ENCODE data around the gene CDH4.

Gene CDH4

DNA sequence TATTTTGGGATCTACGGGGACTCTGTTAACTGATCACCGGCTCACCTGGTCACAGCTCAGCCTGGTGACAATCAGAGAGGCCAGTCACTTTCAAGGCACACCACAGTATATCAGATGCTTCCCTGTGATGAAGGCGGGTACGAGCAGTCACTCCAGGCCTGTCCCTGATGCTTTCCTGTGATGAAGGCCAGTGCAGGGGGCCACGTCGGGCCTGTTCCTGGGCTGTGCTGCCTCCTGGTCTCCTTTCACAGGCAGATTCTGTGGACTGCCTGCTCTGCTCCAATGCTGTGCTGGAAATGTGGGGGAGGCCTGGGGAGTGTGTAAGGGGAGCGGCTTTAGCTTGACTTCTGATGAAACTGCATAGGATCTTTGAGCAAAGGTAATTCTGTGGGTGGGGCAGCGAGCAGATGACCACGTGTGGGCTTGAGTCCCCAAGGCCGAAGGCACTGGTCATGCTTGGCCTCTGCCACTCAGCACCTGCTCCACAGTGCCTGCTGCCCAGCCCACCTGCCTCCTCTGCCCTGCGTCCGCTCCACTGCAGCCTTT is 441.1 kb downstream of the CDH4 start:
- no peak for DNase-seq (ENCODE audit: low spot score)

DNA sequence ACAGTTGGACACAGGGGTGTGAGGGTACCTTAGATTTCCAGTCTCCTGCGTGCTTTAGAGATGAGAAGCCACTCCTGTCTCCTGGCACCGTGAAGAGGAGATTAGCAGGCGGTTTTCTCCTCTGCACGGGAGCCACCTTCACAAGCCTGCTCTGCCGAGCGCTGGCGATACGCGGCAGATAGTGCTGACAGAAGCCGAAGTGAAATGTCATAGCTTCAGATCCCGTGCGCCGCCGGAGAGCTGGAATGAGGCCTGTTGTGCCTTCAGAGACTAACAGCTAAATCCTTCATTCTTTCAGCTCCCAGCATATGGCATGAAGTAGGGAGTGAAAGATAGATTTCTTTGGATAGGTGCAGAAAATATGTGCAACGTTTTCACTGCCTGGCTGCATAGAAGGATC is 442.6 kb downstream of the CDH4 start:
- no peak for DNase-seq (ENCODE audit: low spot score)

DNA sequence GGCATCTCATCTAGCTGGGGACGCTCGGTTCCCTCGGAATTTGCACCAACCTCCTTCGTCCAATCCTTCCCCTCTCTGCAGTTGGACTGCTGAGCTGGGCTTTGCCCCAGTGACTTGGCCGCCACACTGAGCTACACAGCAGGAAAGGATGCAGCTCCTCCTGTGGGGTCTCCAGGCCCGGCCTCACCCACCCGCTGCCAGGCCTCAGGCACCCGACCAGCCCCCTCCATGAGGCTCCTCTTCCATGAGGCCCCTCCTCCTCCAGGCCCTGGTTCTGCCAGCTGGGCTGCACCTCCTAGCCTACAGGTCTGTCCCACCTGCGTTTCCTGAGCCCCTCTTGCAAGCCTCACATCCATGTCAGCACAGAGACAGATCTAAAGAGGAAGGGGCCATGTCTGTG is 443.7 kb downstream of the CDH4 start:
- DNase-seq (ENCODE audit: low spot score), result no peak

DNA sequence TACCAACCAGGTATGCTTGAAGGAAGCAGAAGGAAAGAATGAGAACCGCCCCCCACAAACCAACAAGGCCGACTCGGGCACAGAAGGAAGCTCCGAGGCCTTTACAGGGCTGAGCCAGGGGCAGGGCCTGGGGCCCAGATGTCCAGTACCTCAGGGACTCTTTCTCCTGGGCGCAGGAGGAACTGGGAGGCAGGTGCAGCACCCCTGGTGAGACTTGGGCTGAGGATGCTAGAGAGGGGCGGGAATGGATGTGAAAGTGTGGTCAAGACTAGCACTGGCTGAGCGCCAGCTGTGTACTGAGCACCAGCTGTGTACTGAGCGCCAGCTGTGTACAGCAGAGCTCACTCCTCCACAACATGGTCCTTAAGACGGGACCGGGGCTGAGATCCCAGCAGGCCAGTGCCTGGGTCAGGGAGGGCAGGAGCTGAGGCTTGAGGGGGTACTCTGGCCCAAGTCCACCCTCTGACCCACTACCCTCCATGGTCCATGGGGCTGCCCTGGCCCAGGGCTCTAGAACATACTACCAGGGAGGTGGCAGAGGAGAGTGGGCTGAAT is 444.2 kb downstream of the CDH4 start:
- no peak for DNase-seq (ENCODE audit: low spot score)

DNA sequence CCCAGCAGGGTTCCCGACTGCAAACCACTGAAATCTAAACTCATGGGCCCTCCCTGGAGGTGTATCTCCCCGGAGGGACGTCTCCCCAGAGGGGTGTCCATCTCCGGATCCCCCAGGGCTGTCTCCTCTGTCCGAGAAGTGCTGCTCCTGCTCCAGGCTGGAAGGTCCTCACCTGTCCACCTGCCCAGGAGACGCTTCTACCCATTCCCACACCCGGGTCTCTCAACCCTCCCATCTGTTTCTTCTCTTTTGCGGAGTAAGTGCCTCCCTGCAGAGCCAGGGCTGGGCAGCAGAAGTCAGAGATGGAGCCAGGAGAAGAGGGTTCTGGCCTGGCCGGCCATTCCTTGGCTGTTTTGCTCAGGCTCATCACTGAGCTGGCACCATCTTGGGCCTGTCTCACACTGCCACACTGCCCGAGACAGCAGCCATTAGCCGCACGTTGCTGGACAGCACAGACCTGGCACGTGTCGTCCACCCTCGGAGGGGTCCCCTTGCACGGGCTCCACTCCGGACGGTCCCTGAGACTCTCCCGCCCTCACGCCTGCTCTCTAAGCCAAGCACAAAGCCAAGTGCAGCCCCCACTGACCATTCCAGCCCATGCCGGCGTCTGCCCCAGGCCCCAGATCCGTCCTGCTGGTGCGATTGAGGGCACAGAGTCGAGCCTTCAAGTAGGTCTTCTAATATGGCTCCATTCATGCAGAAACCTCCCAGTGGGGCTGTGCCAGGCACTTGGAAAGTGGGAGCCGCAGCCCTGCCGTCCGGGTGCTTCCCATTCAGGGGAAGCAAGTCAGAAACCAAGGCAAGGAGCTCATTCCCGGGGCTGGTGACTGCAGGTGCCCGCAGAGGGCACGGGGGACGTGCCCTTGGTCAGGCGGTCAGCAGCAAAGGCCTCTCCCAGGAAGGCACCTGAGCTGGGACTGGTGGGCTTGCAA is 445.9 kb downstream of the CDH4 start:
- no peak for DNase-seq (ENCODE audit: low spot score)

DNA sequence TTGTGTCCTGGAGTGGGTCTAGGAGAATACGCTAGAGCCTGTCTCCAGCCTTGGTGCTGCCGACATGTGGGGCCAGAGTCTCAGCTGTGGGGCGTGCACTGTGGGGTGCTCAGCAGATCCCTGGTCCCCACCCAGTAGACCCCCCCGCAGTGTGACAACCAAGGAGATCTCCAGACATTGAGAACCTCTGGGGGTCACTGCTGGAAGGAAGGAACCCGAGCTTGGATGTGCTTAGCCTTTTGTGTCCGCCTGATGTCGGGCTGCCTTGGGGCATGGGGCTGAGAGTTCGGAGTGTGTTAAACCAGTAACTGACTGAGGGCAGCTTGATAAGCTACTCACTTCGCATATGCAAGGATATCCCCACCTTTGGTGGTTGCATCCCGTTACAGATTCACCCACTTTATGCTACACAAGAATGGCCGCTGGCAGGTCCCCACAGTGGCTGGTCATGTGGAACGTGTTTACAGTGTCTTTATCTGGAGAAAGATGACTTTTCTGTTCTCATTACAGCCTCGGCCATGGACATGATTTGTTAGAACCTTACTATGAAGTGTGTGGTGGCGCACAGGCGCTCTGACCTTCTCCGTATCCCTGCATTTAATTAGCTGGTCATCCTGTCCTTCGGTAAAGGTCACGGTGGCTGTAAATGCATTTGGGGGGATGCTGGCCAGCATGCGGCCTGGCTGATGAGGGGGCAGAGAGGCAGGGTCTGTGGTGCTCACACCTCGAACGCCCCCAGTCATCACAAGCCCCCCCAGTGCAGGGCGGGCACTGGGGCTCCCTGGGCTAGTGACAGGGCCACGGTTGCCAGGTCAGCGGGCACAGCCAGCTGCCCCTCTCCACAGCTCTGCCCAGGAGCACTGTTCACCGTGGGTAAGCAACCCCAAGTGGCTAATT is 446.8 kb downstream of the CDH4 start:
- DNase-seq (ENCODE audit: low spot score), result no peak

DNA sequence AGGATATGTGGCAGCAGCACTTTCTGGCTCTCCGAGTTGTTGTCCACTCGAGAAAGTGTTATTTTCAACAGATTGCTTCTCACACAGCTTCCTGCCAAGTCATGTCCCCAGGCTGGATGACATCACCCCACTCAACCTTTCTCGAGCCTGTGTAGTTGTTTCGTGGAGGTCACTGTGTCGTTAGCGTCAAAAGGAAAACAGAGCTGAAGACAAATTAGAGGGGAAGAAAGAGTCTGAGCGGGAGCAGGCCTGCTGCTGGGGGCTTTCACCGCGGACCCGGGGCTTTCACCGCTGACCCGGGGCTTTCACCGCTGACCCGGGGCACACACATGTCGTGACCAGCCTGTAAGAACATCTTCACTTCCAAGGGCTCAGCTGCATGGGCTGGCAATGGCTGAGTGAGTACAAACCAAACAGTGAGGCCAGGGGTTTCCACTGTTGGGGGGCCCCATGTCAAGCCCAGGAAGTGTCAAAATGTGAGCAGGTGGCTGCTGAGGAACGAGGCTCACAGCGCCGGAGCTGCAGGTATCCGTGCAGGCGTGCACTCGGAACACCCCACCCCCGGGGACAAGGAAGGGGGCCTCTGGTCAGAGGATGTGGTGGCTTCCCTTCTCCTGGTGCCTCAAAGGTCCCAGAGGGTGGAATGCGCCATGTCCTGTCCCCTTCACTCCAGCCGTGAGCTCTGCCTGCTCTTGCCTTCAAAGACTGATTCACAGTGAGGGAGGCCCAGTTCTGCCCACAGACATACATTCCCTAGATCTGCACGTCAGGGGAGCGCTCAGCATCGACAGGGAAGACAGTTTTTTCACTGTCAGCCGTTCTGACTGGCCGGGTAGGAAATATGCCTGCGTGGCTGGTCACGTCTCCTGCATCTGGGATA is 447.7 kb downstream of the CDH4 start:
- no peak for DNase-seq (ENCODE audit: low spot score)

DNA sequence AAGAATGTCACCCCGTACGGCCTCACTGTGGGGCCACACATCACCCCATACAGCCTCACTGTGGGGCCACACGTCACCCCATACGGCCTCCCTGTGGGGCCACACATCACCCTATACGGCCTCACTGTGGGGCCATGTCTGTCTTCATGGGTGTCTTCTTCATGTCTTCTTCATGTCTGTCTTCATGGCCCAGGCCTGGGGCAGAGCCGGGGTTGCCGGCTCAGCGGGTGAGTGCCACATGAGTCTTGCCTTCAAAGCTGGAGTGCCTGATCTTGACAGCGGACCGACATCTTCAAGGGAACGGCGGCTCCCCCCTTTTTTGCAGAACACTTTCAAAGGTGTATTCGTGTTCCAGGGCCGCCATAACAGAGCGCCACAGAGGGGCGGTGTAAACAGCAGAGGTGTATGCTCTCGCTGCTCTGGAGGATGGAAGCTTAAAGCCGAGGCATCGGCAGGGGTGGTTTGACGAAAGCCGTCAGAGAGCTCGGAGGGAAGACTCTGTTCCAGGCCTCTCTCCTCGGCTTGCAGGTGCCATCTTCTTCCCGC is 448.6 kb downstream of the CDH4 start:
- DNase-seq (ENCODE audit: low spot score), result no peak

DNA sequence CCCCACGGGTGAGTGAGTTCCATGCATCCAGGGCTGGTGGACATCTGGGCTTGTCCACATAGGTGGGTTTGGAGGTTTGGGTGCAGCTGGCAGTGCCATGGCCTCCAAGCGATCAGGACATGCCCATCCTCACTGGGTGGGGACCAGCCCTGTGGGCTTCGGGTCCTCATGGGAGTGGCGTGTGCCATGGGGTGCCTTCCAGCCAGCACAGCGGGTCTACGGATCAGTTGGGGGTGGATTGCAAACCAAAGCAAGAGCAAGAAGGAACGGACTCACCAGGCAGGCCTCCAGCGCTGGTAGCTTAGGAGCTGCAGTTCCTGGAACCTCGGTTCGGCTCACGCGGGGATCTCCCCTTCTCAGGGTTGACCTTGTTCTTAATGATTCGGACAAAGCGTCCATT is 449.3 kb downstream of the CDH4 start:
- no peak for DNase-seq (ENCODE audit: low spot score)

DNA sequence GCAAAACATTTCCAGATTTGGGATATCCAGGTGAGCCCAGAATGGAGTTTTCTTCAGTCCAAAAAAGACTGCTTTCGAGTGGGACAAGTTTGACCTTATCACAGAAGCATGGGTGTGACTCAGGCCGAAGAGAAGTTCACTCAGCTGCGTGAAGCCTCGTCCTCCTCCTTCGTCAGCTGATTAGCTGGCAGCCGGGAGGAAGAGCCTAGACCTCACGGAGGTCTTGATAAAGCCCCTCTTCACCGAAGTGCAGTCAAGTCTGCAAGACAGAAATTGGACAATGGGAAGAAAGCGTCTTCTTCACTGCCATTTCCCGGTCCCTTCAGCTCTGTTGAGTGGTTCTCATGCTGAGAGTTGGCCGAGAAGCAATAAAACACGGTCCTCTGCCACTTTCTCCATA is 449.7 kb downstream of the CDH4 start:
- DNase-seq (ENCODE audit: low spot score), result no peak

DNA sequence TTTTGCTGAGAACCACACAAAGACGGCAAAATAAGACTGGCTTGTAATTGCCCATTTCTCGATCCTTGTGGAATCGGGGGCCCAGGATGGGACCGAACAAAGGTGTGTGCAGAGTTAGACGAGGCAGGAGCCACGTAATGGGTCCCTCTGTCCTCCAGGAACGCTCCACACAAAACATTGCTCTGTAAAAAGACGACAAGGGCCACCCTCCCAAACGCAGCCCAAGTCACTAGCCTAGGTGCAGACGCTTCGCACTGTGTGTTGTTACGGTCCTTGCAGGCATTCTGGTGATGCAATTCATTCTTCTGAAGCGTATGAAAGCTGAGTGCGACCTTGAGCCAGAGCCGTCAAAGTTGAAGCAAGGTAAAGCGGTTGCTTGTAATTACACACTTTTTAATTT is 450.2 kb downstream of the CDH4 start:
- no peak for DNase-seq (ENCODE audit: low spot score)

DNA sequence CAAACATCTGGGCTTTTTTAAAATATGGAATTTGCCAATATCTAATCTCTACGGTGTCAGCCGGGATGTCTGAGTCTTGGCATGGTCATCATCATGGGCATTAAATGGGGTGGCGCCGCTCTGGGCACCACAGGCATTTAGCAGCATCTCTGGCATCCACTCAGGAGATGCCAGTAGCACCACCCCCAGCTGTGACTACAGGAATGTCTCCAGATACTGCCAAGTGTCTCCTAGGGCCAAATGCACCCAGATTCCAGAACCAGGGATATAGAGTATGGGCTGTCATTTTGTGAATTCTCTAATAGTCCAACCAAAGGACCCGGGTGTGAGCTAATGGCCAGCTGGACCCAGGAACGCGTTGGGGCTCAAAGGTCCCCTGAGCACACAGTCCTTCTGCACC is 452.6 kb downstream of the CDH4 start:
- DNase-seq (ENCODE audit: low spot score), result no peak

DNA sequence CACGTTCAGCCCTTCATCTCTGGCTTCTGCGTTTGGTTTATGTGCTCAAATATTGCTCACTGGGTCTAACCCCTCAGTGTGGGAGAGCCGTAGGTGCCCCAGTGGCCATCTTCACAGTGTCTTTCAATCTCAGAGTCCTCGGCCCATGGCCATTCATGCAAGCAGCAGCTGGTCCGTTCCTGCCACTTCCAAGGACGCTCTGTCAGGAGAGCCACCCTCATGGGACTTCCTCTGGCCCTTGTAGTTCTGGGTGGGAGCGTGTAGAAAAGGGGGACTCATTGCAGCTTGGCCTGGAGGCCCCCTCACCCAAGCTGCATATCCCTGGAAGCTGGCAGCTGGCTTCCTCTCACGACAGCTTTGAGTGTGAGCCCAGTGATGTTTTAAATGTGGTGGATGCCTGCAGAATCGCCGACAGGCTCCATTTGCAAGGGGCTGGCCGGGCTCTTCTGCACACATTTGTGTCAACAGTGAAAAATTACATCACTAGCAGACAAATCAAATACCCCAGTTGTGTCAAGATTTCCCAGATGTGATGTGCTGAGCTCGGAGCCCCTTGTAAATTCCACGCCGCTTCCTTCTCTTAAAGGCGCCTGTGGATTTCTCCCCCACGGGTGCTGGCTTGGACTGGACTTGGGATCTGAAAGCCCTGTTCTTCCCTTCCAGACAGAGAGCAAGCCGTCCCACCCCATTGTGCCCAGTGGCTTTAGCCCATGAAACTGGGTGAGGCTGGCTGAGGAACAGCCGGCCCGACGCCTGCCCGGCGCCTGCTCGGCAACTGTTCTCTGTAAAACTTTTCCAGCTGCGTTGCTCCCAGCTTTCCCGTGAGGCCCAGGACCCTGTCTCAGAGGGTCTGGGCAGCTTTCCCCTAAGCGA is 453.6 kb downstream of the CDH4 start:
- no peak for DNase-seq (ENCODE audit: low spot score)

DNA sequence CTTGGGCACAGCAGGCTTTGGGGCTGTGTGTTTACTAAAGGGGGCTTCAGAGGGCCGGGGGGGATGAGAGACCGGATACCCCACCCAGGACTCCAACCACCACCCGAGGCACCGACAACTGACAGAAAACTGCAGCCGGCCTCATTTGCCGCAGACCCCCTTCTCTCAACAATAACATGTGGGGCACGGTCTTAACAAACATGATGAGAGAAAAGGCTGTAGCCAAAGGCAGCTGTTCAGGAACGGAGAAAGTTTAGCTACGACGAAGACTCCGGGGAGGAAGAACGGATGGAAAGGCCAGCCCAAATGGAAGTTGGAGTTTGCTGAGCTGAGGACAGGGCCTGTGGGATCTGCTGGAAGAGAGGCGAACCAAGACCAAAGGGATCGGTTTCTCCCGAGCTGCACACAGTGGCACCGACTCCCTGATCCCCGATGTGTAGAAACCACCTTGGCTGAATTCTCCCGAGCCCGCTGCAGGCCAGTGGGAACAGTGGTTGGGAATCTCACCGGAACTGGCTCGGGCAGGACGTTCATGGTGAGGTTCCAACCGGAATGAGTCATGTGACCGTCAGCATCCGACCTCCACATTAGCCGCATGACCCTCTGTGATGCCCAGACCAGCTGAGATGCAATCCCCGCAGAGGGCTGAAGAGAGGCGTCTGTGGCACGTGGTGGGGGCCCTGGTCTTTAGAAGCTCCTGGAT is 454.3 kb downstream of the CDH4 start:
- DNase-seq (ENCODE audit: low spot score), result no peak

DNA sequence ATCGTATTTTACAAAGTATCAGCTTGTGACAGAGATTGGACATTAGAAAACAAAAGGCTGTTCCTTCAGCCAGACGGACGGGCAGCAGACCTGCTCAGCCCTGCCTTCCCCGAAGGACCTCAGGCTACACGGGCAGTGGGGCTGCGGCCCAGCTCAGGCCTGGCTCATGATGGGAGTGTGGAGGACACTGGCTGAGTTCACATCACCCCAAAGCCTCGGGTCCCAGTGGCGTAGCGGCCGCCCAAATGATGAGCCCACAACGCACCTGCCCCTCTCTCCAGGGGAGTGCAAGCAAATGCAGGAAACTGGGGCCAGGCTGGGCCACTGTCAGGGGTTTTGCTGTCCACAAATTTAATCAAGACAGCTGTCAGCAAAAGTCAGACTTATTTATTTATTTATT is 456.8 kb downstream of the CDH4 start:
- no peak for DNase-seq (ENCODE audit: low spot score)

DNA sequence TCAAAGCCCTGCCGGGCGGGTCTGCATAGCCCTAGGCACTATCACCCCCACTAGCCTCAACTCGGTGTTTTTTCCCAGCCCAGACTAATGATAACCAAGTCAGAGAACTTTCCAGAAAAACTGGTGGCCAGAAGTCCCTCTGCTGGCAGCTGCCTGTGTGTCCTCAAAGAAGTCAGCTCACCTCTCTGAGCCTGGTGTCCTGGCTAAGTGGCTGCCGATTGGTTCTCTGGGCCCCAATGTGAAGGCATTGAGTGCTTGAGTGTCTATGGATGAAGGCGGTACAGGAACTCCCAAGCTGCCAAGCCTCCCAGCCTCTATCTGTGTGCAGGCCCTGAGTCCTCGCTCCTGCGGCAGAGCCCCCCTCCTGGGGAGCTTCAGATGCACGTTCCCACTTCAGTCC is 458.0 kb downstream of the CDH4 start:
- DNase-seq (ENCODE audit: low spot score), result no peak

DNA sequence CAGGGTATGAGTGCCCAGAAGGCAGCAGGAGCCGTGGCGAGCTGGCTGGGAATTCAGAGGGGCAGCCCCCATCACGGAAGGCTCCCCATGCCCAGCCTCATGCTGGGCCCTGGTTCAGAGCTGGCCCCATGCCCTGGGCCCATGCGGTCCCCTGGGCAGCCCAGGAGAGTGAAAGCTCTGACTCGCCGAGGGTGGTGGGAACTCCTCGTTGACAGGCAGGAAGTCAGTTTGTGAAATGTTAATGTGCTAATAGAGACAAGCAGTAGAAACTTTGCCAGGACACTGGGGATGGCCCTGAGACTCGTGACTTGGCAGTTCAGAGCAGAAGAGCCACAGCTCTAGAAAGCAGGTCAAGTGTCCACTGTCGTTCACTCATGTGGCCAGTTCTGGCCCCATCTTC is 460.6 kb downstream of the CDH4 start:
- DNase-seq (ENCODE audit: low spot score), result no peak

DNA sequence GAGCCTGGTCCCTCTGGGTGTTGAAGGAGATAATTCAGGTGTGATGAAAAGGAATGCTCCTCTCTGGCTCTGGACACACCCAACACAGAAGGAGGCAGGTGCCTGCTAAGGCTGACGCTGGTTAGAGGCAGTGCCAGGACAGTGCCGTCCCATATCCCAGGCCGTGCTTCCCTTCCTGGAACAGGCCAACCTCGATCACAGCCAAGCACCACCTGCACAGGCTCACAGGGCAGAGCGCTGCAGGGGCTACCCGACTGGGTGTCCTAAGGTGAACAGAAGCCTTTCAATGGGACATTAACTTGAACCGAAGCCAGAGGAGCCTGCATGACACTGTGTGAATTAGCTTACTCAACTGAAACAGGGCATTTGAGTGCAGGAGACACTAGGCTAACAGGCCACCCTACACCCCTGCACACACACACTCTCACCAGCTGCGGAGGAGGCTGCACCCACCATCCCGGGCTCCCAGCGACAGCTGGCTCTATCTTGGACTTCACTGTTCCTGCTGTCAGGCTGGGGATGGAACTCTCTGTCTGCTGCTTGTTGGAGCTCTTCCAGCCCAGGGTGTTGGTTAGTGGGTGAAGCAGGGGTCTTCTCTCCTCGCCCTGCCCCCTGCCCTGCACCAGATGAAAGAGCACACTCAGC is 466.4 kb downstream of the CDH4 start:
- no peak for DNase-seq (ENCODE audit: low spot score)
